D341Med (cell line): Measurements from ENCODE around the gene SEMA5A.

ENCODE experiments used
- DNase-seq: peaks from one replicate; pipeline ENCODE4 v3.0.0; 2012; ENCODE audit warnings: low spot score

The SEMA5A gene

DNA sequence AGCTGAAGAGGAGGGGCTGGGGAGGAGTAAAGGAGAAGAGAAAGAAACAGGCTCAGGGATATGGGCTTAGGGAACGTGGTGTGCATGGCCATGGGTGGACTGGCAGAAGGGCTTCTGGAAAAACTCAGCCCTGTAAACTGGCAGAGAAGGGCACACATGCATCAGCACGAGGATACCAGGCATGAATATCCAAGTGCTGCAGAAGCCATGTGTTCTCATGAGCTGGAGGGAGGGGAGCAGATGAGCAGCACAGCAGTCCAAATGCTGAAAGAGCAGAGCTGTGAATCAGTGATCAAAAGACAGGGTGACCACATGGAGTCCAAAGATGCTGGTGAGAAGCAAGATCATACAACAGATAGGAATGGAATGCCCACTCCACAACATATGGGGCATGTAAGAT, 72.3 kb downstream of the SEMA5A start:
- no peak for DNase-seq

DNA sequence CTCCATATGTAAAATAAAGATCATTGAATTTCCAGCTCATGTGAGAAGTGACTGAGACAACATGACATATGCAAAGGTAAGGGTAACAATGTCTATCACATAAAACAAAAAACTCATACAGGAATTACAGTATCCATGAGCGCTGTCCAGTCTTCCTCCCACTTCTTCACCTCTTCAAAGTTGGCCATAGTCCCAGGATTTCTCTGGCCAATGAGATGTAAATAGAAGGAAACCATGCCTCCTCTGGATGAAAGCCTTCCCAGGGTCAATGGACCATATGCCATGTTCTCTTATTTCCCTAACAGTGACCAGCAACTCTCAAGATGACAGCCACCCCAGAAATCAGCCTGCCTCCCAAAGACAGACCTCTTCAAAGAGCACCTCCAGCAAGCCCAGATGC, 75.5 kb downstream of the SEMA5A start:
- DNase-seq, result no peak

DNA sequence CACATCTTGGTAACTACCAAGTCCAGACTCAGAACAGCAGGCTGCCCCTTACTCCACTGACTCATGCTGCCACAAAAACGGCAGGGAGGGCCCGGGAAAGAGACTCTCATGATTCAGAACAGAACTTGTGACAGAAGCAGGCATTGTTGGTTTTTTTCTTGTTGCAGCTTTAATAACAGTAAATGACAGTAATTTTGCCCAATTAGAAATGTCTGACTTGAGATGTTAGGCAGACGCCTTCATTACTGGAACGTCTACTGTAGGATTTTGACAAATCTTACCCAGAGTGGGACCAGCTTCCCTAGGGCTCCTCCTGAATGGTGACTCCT, 77.9 kb downstream of the SEMA5A start:
- DNase-seq, result no peak

DNA sequence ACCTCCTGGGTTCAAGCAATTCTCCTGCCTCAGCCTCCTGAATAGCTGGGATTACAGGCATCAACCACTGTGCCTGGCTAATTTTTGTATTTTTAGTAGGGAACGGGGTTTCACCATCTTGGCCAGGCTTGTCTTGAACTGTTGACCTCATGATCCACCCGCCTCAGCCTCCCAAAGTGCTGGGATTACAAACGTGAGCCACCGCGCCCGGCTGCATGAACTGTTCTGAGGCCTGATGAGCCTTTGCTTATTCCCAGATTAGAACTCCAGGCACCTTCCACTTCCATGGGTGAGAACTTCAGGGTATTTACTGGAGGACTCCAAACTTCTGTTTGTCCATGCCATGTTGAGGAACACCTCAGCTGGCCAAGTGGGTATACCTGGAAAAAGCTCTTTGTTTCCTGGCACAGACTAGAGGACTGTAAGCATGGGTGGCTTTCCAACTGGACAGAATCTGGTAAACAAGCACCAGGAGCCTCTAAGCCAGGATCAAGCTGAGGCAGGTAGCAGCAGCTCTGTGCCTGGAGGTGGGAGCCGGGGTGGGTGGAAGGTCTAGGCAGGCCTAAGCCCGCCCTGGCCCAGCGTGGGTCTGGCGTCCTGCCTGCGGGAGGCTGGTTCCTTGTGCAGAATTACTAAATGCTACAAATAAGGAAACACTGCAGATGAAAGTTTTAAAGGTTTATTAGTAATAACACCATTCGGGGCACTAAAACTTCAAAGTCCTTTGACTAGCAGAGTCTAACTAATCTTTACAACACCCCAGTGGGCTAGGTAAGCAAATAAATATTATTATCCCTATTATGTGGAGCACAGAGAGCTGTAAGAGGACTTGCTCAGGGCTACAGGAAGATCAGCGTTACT, 78.4 kb downstream of the SEMA5A start:
- no peak for DNase-seq

- no peak for DNase-seq
Measured at GRCh38 chr5:9466697-9467096, 79.2 kb downstream of the SEMA5A start.

GRCh38 chr5:9464478-9464877, 81.4 kb downstream of the SEMA5A start:
- no peak for DNase-seq

GRCh38 chr5:9462109-9462508, 83.8 kb downstream of the SEMA5A start:
- DNase-seq, result no peak

DNA sequence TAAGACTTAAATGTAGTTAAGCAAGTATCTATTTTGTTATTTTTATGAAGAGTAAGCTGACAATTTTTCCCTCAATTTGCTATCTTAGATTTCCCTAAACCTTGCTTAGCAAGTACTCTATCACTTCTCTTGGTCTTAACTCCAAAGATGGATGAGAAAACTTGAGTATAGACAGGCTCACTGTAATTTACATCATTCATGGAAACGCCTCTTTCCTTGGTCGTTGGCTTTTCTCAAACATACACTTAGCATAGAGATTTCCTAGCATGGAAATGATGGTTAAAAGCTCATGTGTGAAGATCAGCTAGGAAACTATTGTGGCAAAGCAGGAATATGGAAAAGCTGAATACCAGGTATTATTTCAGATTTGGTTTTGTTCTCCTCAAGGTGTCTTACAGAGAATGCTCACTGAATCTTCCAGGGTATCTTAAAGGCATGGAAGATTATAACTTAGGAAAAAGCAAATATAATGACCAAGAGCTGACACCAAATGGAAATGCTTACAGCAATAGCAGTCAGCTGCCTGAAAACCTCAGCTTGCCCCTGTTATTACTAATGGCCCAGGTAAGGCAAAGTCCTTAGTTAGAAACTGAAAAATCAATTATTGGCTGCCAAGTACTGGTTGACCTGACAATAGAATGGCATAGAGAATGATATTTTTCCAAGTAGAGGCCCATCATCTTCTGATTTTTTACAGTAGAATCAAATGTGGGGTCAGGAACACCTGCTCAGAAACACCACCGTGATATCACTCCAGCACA, 84.8 kb downstream of the SEMA5A start:
- DNase-seq, result no peak

DNA sequence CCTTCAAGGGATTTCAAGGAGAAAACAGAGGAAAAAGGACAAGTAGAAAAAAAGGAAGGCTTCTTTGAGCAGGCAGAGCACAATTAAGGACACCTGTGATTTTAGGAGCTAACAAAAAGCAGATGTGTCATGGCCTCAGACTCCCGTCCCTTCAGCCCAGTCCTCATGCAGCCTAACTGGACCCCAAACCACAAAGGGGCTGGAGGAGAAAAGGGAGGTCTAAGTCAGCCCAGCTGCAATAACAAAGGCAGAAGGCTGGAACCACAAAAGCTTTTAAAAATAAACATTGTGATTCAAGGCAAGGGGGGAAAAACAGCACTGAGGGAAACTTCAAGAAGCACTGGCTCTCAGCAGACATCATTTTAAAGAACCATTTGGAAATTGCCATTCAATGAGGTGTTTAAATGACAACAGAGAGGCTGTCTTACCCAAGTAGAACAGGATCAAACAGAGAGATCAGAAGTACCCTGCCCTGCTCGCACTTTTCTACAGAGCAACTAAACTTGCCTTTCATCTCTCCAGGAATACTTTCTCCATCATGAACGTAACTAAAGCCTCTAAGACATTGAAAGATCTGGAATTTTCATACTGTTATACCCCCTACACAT, 89.3 kb downstream of the SEMA5A start:
- DNase-seq, result no peak

DNA sequence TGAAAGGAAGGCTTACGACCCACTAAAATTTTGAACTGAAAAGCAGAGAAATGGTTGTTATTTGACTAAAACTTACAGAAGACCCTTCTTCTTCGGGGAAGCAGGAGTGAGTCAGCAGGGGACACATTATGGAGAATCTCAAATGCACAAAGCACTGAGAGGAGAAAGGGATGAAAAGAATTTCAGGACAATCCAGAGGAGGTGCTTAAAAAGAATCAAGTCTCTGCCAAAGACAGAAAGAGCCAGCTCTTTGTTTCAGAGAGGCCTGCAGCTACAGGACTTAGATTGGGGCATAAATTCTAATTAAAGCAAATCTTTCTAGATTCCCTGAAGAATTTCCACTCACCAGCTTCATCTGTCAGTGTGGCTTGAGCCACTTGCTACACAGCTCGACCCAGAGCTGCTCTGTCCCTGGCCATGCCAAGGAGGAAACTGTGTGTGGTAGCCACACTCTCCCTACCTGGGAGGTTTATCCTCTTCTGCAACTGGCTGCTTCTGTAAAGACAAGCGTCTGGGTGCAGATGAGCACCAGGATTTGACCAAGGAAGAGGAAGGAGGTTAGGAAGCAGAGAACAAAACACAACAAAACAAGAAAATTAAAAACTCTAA, 89.9 kb downstream of the SEMA5A start:
- no peak for DNase-seq

GRCh38 chr5:9454491-9454890, 91.4 kb downstream of the SEMA5A start:
- no peak for DNase-seq

DNA sequence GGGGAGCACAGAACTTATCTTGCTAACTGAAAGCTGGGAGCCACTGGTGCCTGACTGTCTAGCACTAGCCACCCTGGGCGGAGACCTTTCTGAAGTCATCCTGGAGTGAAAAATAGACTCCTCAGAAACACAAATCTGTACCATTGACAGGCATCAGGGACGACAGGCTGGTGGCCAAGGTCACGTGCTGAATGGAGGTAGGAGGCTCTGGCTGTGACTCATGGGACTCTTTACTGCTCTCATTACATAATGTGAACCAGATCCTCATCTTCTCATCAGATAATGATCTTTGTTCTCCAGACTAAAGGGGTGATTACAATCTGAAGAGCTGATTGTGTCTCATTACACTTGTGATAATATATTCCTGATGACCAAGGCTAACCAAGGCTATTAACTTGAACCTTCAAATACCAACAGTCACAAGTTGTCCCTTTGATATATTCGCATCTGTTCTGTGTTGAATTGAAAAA, 91.8 kb downstream of the SEMA5A start:
- no peak for DNase-seq

- DNase-seq, result no peak
Measured at GRCh38 chr5:9453480-9454011, 92.3 kb downstream of the SEMA5A start.

GRCh38 chr5:9452181-9452580, 93.7 kb downstream of the SEMA5A start:
- DNase-seq, result no peak

DNA sequence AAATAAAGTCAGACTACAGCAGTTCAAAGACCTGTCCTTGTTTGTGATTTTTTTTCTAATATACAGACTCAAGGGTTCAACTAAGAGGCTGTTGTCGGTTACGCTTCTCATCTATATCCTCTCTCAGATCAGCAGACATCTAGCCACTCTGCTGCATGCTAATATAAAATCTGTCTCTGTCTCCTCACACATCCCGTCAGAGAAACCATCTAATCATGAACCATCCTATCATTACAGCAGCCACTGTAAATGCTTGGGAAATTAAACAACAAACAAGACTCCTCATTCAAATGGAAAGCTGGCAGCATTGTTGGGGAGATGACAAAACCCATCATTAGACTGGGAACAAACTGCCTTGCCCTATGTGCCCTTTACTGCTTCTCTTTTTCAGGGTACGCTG, 94.8 kb downstream of the SEMA5A start:
- DNase-seq, result no peak

DNA sequence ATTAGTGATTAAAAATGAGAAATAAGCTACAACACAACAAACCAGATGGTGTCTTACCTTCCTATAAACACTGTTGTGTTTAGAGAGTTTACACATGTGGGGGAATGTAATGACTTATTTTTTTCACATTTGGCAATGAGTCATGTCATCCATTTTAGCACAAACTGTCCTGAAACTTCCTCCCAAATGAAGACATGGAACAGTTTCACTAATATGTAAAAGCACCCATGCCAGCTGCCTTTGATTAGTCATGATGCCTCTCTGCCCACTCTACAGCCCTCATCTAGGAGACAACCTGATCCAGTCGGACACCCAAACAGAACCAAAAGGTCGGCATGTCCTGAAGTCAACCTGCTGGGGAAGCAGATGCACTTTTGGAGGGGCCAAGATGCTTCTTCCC, 98.2 kb downstream of the SEMA5A start:
- no peak for DNase-seq

GRCh38 chr5:9445826-9446388, 100.0 kb downstream of the SEMA5A start:
- no peak for DNase-seq

- DNase-seq, result no peak
Measured at GRCh38 chr5:9444346-9444745, 101.5 kb downstream of the SEMA5A start.

GRCh38 chr5:9441610-9442009, 104.3 kb downstream of the SEMA5A start:
- DNase-seq, result no peak

- DNase-seq, result no peak
Measured at GRCh38 chr5:9440517-9440916, 105.4 kb downstream of the SEMA5A start.

- DNase-seq, result no peak
Measured at GRCh38 chr5:9439531-9440292, 106.2 kb downstream of the SEMA5A start.
